GM23338 (cell line): ENCODE data around the gene NTPCR.

Experiments
- EZH2 ChIP-seq: fragments of 200-600 bp; sonication (generic); IDR thresholded peaks from one replicate; pipeline ENCODE4 v1.8.0; 2017; ENCODE audit warnings: antibody characterized with exemption, mild to moderate bottlenecking, low read depth; ENCODE audit not compliant: unreplicated experiment
- EZH2phosphoT487 ChIP-seq: fragments of 200-600 bp; sonication (generic); IDR thresholded peaks from one replicate; pipeline ENCODE4 v1.8.1; 2018; ENCODE audit warnings: antibody characterized with exemption; ENCODE audit not compliant: unreplicated experiment
- JUNB ChIP-seq: IDR thresholded peaks from one replicate; pipeline ENCODE4 v1.6.1; 2016; ENCODE audit warnings: antibody characterized with exemption; ENCODE audit not compliant: unreplicated experiment
- NANOG ChIP-seq: IDR thresholded peaks from 2 replicates; pipeline ENCODE4 v1.6.1; 2016; ENCODE audit warnings: antibody characterized with exemption, borderline replicate concordance
- POLR2AphosphoS5 ChIP-seq: IDR thresholded peaks from 2 replicates; pipeline ENCODE4 v1.6.1; 2016; ENCODE audit warnings: antibody characterized with exemption, low read depth
- ZNF331 ChIP-seq: fragments of 250-450 bp; sonication (Bioruptor Pico); IDR thresholded peaks from 2 replicates; pipeline ENCODE4 v1.5.0; 2020; ENCODE audit warnings: low read depth, mild to moderate bottlenecking, moderate library complexity
- TF ChIP-seq, protein P1 (sequence below), 2 experiments: fragments of 200-600 bp in 1 of 2; sonication (generic) in 1 of 2; conservative IDR thresholded peaks; 2 replicates each; pipeline versions ENCODE4 v1.5.1 to v1.6.1; 2016 to 2017; ENCODE audit warnings: antibody characterized with exemption in 2 of 2, low read depth in 2 of 2, mild to moderate bottlenecking in 2 of 2, moderate library complexity in 1 of 2
- TF ChIP-seq, protein P2 (sequence below): IDR thresholded peaks from one replicate; pipeline ENCODE4 v1.6.1; 2018; ENCODE audit warnings: antibody characterized with exemption; ENCODE audit not compliant: unreplicated experiment

DNA sequence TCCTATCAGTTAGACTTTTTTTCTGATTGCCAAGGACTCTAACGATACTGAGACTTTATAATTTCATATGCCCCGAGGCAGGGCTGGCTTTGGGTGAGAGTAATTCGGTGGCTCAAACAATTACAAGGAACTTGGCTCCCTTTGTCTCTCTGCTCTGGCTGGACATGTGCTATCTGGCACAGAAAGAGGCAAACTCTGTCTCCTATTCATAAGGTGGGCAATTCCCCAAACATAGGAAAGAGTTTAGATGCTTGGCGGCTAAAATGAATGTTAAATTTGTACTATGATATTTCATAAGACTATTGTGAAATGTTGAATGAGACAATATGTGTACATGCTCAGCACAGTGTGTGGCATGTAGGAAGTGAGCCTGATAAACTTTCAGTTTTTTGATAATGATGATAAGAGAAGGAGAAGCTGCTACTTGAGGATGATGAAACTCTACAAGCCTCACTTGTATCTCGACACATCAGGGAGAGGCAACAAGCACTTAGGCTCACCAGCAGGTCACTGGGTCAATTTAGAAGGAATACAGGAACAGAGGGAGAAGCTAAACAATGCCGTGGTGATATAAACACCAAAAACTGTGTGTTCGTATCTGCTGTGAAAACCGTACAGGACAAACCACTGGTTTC lies 12.6 kb upstream of the NTPCR start:
- TF ChIP-seq, protein P1, sequence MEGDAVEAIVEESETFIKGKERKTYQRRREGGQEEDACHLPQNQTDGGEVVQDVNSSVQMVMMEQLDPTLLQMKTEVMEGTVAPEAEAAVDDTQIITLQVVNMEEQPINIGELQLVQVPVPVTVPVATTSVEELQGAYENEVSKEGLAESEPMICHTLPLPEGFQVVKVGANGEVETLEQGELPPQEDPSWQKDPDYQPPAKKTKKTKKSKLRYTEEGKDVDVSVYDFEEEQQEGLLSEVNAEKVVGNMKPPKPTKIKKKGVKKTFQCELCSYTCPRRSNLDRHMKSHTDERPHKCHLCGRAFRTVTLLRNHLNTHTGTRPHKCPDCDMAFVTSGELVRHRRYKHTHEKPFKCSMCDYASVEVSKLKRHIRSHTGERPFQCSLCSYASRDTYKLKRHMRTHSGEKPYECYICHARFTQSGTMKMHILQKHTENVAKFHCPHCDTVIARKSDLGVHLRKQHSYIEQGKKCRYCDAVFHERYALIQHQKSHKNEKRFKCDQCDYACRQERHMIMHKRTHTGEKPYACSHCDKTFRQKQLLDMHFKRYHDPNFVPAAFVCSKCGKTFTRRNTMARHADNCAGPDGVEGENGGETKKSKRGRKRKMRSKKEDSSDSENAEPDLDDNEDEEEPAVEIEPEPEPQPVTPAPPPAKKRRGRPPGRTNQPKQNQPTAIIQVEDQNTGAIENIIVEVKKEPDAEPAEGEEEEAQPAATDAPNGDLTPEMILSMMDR (conservative IDR thresholded peaks at IDR 0.05; ENCODE audit: low read depth in 2 of 2): no peak
- TF ChIP-seq, protein P2, sequence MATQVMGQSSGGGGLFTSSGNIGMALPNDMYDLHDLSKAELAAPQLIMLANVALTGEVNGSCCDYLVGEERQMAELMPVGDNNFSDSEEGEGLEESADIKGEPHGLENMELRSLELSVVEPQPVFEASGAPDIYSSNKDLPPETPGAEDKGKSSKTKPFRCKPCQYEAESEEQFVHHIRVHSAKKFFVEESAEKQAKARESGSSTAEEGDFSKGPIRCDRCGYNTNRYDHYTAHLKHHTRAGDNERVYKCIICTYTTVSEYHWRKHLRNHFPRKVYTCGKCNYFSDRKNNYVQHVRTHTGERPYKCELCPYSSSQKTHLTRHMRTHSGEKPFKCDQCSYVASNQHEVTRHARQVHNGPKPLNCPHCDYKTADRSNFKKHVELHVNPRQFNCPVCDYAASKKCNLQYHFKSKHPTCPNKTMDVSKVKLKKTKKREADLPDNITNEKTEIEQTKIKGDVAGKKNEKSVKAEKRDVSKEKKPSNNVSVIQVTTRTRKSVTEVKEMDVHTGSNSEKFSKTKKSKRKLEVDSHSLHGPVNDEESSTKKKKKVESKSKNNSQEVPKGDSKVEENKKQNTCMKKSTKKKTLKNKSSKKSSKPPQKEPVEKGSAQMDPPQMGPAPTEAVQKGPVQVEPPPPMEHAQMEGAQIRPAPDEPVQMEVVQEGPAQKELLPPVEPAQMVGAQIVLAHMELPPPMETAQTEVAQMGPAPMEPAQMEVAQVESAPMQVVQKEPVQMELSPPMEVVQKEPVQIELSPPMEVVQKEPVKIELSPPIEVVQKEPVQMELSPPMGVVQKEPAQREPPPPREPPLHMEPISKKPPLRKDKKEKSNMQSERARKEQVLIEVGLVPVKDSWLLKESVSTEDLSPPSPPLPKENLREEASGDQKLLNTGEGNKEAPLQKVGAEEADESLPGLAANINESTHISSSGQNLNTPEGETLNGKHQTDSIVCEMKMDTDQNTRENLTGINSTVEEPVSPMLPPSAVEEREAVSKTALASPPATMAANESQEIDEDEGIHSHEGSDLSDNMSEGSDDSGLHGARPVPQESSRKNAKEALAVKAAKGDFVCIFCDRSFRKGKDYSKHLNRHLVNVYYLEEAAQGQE: no peak
- TF ChIP-seq JUNB: no peak
- TF ChIP-seq EZH2: no peak
- no peak for TF ChIP-seq ZNF331 (CRISPR knock-in tag)
- TF ChIP-seq POLR2AphosphoS5: no peak
- no peak for TF ChIP-seq EZH2phosphoT487
- TF ChIP-seq NANOG: no peak
